Skeletal muscle tissue (tissue), 4 donors: ENCODE measurements around the gene TJAP1. TPM values are rescaled to one million over a fixed set of nuclear protein-coding genes. Genes with fewer than 3 reads are reported as not detected.

ENCODE experiments used
- H3K27ac ChIP-seq: one replicate; pipeline ENCODE4 v1.7.0; 2013; ENCODE audit warnings: mild to moderate bottlenecking, low read depth, low read length, inconsistent platforms
- H3K27me3 ChIP-seq, 3 donors: one replicate each; pipeline ENCODE4 v1.7.0; 2013; ENCODE audit warnings: low read length in 3 of 3; ENCODE audit not compliant: control insufficient read depth in 3 of 3, insufficient read depth in 3 of 3
- H3K36me3 ChIP-seq, 3 donors: one replicate each; pipeline ENCODE4 v1.7.0; 2013; ENCODE audit warnings: low read length in 3 of 3; ENCODE audit not compliant: control insufficient read depth in 3 of 3, insufficient read depth in 3 of 3
- H3K4me1 ChIP-seq, 3 donors: one replicate each; pipeline ENCODE4 v1.7.0; 2013; ENCODE audit warnings: low read length in 3 of 3, mild to moderate bottlenecking in 3 of 3; ENCODE audit not compliant: control insufficient read depth in 3 of 3, insufficient read depth in 3 of 3
- H3K4me3 ChIP-seq, 3 donors: one replicate each; pipeline ENCODE4 v1.7.0; 2013; ENCODE audit warnings: low read length in 3 of 3
- H3K9ac ChIP-seq, 3 donors: one replicate each; pipeline ENCODE4 v1.7.0; 2013; ENCODE audit warnings: low read length in 3 of 3, mild to moderate bottlenecking in 3 of 3, moderate library complexity in 2 of 3, low read depth in 1 of 3
- H3K9me3 ChIP-seq, 3 donors: one replicate each; pipeline ENCODE4 v1.7.0; 2013; ENCODE audit warnings: low read length in 3 of 3; ENCODE audit not compliant: control insufficient read depth in 3 of 3
- total RNA-seq: library from RNA; depleted of rRNA; stranded (reverse); fragments of >200 nt; gene quantifications from one replicate; pipeline ENCODE4 v1.2.3, GENCODE V29; 2014
- donor health status: Osteomylitis.

The TJAP1 gene
- total RNA-seq, 1 donor from 2014 or later, result 7.8 TPM

DNA sequence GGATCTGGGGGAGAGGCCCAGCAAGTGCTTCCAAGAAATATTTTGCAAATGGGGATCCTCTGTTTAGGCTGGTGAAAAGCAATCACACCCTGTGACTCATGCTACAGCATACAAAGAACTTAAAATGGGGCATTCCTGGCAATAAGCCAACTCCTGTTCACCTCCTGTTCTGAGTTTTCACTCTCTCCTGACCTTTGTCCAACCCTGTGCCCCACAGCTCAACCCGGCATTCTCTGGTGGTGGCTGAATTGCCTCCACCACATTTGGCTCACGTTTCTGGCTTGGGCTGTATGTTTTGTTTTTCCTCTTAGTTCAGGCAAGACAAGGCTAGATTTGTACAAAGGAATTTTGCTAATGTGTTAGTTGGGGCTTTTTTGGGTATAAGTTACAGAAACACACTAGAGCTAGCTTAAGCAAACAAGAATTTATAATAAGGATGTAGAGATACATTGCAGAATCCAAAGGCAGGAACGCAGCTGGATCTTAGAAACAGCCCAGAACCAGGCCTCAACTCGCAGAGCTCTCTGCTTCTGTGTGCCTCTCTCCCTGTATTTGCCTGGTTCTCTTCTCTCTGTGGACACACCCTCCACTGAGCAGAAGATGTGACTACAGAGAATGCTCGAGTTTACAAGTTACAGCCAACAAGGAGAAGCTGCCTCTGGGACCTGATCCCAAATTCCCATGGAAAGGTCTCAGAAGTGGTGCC is 40.6 kb upstream of the TJAP1 start:
- Histone ChIP-seq H3K27me3 (no peaks in the 10 kb centered on the region), H3K9me3 (no peaks in the 10 kb centered on the region), H3K4me3 (no peak overlapping the region), H3K27ac (no peak overlapping the region), H3K4me1 (peaks cover 0 to 2% (median 0%) of the 10 kb centered on the region in 3 donors), H3K9ac (no peak overlapping the region), H3K36me3 (peaks cover 24 to 32% (median 30%) of the 10 kb centered on the region in 3 donors)

- H3K4me1 ChIP-seq, result peaks cover 0 to 2% (median 0%) of the 10 kb centered on the region in 3 donors
- H3K4me3 ChIP-seq, result no peak overlapping the region
- H3K36me3 ChIP-seq, result peaks cover 21 to 37% (median 31%) of the 10 kb centered on the region in 3 donors
- no peaks in the 10 kb centered on the region for H3K9me3 ChIP-seq
- H3K9ac ChIP-seq, result no peak overlapping the region
- no peak overlapping the region for H3K27ac ChIP-seq
- H3K27me3 ChIP-seq, result no peaks in the 10 kb centered on the region
These were observed 39.7 kb upstream of the TJAP1 start for GRCh38 chr6:43437700-43438099.

DNA sequence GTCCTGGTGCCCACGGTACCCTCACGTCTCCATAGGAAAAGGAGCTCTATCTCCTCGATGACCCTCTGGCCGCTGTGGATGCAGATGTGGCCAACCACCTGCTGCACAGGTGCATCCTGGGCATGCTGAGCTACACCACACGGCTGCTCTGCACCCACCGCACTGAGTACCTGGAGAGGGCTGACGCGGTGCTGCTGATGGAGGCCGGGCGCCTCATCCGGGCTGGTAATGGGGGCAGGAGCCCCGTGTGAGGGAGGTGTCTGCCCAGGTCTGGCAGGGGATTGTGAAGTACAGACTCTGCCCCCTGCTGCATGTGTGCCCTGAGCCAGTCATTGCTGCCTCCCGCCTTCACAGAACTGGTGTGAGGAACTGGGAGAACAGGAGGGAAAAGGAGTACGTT is 34.4 kb upstream of the TJAP1 start:
- Histone ChIP-seq H3K9me3 (no peaks in the 10 kb centered on the region), H3K4me3 (no peak overlapping the region), H3K27ac (no peak overlapping the region), H3K4me1 (no peaks in the 10 kb centered on the region), H3K27me3 (no peaks in the 10 kb centered on the region), H3K9ac (no peak overlapping the region), H3K36me3 (peaks cover 55 to 59% (median 59%) of the 10 kb centered on the region in 3 donors)

GRCh38 chr6:43444036-43444435 is 33.3 kb upstream of the TJAP1 start:
- no peaks in the 10 kb centered on the region for H3K27me3 ChIP-seq
- H3K9me3 ChIP-seq, result no peaks in the 10 kb centered on the region
- H3K27ac ChIP-seq, result no peak overlapping the region
- no peak overlapping the region for H3K4me3 ChIP-seq
- no peak overlapping the region for H3K9ac ChIP-seq
- peaks cover 56 to 60% (median 60%) of the 10 kb centered on the region in 3 donors for H3K36me3 ChIP-seq
- H3K4me1 ChIP-seq, result no peaks in the 10 kb centered on the region

DNA sequence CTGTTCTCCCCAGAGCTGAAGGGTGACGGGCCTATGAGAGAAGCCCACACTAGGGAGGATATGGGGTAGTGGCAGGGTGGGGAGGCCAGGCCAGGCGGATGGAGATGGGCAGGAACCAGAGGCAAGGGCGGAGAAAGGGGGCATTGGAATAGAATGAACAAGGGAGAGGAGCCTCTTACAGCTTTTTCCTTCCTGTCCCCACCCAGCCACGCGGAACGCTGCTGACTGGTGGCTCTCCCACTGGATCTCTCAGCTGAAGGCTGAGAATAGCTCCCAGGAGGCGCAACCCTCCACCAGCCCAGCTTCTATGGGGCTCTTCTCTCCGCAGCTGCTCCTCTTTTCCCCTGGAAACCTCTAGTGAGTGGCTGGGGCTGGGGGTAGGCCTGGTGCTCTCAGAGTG is 32.8 kb upstream of the TJAP1 start:
- Histone ChIP-seq H3K4me1 (no peaks in the 10 kb centered on the region), H3K36me3 (peaks cover 60 to 66% (median 63%) of the 10 kb centered on the region in 3 donors), H3K9ac (no peak overlapping the region), H3K4me3 (no peak overlapping the region), H3K9me3 (no peaks in the 10 kb centered on the region), H3K27me3 (no peaks in the 10 kb centered on the region), H3K27ac (no peak overlapping the region)

- H3K9me3 ChIP-seq, result no peaks in the 10 kb centered on the region
- no peak overlapping the region for H3K4me3 ChIP-seq
- peaks cover 65 to 71% (median 67%) of the 10 kb centered on the region in 3 donors for H3K36me3 ChIP-seq
- no peaks in the 10 kb centered on the region for H3K4me1 ChIP-seq
- H3K9ac ChIP-seq, result no peak overlapping the region
- no peaks in the 10 kb centered on the region for H3K27me3 ChIP-seq
- H3K27ac ChIP-seq, result no peak overlapping the region
These were observed 31.8 kb upstream of the TJAP1 start for GRCh38 chr6:43445576-43445975.

DNA sequence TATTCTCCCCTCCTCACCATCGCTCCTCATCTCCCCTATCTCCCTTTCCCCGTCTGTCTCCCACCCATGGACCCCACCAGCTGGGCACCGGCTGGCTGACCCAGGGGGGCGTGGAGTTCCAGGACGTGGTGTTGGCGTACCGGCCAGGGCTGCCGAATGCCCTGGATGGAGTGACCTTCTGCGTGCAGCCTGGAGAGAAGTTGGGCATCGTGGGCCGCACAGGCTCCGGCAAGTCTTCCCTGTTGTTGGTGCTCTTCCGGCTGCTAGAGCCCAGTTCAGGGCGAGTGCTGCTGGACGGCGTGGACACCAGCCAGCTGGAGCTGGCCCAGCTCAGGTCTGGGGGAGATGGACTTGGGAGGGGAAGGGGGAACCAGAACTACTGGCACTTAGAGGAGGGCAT is 29.8 kb upstream of the TJAP1 start:
- H3K27ac ChIP-seq, result no peak overlapping the region
- H3K27me3 ChIP-seq, result no peaks in the 10 kb centered on the region
- H3K9ac ChIP-seq, result no peak overlapping the region
- no peaks in the 10 kb centered on the region for H3K9me3 ChIP-seq
- H3K36me3 ChIP-seq, result peaks cover 67 to 76% (median 68%) of the 10 kb centered on the region in 3 donors
- no peaks in the 10 kb centered on the region for H3K4me1 ChIP-seq
- H3K4me3 ChIP-seq, result no peak overlapping the region

DNA sequence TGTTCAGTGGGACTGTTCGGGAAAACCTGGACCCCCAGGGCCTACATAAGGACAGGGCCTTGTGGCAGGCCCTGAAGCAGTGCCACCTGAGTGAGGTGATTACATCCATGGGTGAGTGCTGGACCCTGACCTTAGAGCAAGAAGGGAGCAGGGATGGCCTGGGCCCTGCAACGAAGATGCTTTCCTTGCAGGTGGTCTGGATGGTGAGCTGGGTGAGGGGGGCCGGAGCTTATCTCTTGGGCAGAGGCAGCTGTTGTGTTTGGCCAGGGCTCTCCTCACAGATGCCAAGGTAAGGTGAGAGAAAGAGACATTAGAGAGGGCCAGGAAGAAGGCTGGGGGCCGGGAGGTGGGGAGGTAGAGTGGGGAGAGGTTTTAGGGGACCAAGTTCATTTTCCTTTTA is 28.5 kb upstream of the TJAP1 start:
- H3K9ac ChIP-seq, result no peak overlapping the region

DNA sequence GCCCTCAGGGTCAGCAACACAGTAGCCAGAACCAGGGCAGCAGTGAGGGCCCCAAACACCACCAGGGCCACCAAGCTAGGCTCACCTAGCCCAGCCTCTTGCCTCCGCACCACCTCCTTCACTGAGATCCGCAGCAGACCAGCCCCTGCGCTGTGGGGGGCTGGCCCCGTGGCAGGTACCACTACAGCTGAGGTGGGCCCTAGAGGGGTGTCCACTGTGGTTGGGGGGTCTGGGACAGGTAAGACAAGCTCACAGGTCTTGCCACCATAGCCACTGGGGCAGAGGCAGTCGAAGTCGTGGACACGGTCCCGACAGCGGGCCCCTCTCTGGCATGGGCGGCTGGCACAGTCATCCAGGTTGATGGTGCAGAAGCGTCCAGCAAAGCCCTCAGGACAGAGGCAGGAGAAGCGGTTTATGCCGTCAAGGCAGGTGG is 26.7 kb upstream of the TJAP1 start:
- Histone ChIP-seq H3K9ac (no peak overlapping the region), H3K27ac (no peak overlapping the region), H3K4me3 (no peak overlapping the region), H3K27me3 (peaks cover 1 to 11% (median 7%) of the 10 kb centered on the region in 3 donors), H3K4me1 (peaks cover 4 to 7% (median 6%) of the 10 kb centered on the region in 3 donors), H3K9me3 (no peaks in the 10 kb centered on the region), H3K36me3 (peaks cover 47 to 50% (median 48%) of the 10 kb centered on the region in 3 donors)

More for the DNA sequence above, 28.5 kb upstream of the TJAP1 start:
- Histone ChIP-seq H3K27me3 (no peaks in the 10 kb centered on the region), H3K9me3 (no peaks in the 10 kb centered on the region), H3K27ac (no peak overlapping the region), H3K36me3 (peaks cover 61 to 63% (median 61%) of the 10 kb centered on the region in 3 donors), H3K4me1 (no peaks in the 10 kb centered on the region), H3K4me3 (no peak overlapping the region)

DNA sequence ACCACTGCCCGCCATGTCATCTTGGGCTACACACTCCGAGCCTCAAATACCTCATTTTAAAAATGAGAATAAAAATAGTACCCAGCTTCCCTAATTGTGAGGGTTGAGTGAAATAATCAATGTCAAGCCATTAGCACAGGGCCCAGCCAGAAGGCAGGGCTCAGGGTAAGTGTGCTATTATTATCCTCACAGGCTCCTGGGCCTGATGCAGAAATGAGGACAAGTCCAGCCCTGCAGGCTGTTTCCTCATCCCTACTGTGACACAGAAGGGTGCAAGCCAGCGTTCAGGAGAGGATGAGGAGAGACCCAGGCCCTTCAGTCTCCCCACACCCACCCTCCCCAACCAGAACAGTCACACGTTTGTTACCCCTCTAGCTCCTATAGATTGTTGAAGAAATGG is 26.0 kb upstream of the TJAP1 start:
- peaks cover 6 to 9% (median 7%) of the 10 kb centered on the region in 3 donors for H3K4me1 ChIP-seq
- H3K27me3 ChIP-seq, result peaks cover 7 to 17% (median 13%) of the 10 kb centered on the region in 3 donors
- H3K4me3 ChIP-seq, result no peak overlapping the region
- H3K9me3 ChIP-seq, result no peaks in the 10 kb centered on the region
- H3K27ac ChIP-seq, result no peak overlapping the region
- H3K36me3 ChIP-seq, result peaks cover 41 to 44% (median 43%) of the 10 kb centered on the region in 3 donors
- no peak overlapping the region for H3K9ac ChIP-seq
